Measurements from ENCODE around the gene TRIP11. TPM values are rescaled to one million over a fixed set of nuclear protein-coding genes. Genes with fewer than 3 reads are reported as not detected.

The TRIP11 gene
- total RNA-seq, 4 donors from 2014 or later = 18.6 to 33.7 (median 26.9) TPM

DNA sequence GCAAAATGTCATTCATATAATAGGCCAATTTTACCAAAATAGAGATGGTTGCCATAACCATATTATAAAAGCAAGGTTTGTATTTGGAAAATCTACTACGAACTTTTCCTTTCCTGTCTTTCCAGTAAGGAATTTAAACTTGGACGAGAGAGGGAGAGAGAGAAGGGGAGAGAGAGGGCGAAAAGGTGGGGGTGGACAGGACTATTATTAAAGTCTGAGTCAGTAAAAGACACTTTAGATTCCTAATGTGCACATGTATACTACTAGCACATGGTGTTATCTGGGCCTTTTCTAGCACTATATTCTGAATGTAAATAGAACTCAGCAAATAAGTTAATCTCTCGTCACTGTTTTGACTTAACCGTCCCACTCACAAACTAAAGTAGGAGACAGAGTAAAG lies 62.0 kb downstream of the TRIP11 start:
- Histone ChIP-seq H3K27me3 (no peaks in the 10 kb centered on the region), H3K4me3 (no peak overlapping the region), H3K36me3 (peaks cover 0 to 67% (median 7%) of the 10 kb centered on the region in 3 donors), H3K27ac (no peak overlapping the region), H3K9me3 (no peaks in the 10 kb centered on the region), H3K4me1 (peaks cover 4 to 14% (median 4%) of the 10 kb centered on the region in 3 donors)
- intact Hi-C loops (cut with DNase I) = no loop called here
- TF ChIP-seq POLR2A (IDR thresholded peaks at IDR 0.05) = no peak
- TF ChIP-seq, protein P1, sequence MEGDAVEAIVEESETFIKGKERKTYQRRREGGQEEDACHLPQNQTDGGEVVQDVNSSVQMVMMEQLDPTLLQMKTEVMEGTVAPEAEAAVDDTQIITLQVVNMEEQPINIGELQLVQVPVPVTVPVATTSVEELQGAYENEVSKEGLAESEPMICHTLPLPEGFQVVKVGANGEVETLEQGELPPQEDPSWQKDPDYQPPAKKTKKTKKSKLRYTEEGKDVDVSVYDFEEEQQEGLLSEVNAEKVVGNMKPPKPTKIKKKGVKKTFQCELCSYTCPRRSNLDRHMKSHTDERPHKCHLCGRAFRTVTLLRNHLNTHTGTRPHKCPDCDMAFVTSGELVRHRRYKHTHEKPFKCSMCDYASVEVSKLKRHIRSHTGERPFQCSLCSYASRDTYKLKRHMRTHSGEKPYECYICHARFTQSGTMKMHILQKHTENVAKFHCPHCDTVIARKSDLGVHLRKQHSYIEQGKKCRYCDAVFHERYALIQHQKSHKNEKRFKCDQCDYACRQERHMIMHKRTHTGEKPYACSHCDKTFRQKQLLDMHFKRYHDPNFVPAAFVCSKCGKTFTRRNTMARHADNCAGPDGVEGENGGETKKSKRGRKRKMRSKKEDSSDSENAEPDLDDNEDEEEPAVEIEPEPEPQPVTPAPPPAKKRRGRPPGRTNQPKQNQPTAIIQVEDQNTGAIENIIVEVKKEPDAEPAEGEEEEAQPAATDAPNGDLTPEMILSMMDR (IDR thresholded peaks at IDR 0.05) = no peak
- no peak for DNase-seq
- 66 to 90% methylated on average over 5 of the region's 5 CpGs for WGBS, 2 donors

DNA sequence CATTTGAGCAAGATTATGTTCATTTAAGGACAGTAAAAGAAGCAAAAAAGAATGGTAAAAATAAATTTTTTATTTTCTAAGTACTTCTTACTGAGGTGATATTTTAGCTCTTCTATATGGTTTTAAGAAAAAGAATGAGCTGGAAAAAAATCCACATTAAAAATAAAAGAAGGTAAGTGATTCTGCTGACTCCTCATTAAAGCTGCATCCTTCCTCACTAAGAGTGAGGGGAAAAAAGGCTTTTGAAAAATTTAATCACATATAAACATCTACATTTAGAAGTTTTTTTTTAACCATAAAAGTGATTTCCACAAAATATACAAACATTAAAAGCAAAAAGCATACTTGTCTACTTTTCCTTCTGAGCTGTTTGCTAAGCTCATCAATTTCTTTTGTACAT lies 64.1 kb downstream of the TRIP11 start:
- Histone ChIP-seq H3K27me3 (no peaks in the 10 kb centered on the region), H3K27ac (no peak overlapping the region), H3K9me3 (no peaks in the 10 kb centered on the region), H3K4me3 (no peak overlapping the region), H3K36me3 (peaks cover under 1 to 80% (median 14%) of the 10 kb centered on the region in 3 donors), H3K4me1 (peaks cover 4 to 13% (median 4%) of the 10 kb centered on the region in 3 donors)
- no peak for TF ChIP-seq POLR2A (IDR thresholded peaks at IDR 0.05)
- TF ChIP-seq, protein P1 (IDR thresholded peaks at IDR 0.05) = no peak
- intact Hi-C loops (cut with DNase I) = no loop called here
- no peak for DNase-seq

DNA sequence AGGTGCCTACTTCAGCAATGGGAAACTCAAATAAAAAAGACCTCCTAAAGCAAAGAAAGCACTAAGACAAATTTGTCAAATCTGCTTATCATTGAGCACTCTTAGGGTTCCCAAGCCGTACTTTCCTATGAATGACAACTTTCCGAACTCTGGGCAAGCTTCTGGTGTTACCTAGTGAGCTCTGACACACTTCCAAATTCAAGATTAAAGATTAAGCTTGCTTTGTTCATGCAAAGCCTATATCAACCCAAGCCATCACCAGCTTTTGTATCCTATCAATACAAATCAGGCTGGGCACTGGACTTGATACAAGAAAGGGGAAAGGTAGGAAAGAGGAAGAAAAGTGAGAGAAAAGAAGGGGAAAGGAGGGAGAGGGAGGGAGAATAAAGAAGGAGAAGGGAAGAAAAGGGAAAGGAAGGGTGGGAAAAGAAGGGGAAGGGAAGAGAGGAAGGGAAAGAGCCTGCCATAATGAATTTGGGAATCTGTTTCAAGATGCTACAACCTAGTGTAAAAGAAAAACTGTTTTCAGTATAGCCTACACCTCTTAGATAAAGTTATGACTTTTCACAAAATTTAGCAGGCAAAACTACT lies 68.6 kb downstream of the TRIP11 start:
- WGBS, 2 donors = 88 to 100% methylated on average over 2 of the region's 2 CpGs
- intact Hi-C loops (cut with DNase I) = no loop called here
- Histone ChIP-seq H3K27me3 (no peaks in the 10 kb centered on the region), H3K4me1 (no peaks in the 10 kb centered on the region), H3K4me3 (no peak overlapping the region), H3K9me3 (no peaks in the 10 kb centered on the region), H3K36me3 (peaks cover 13 to 96% (median 14%) of the 10 kb centered on the region in 3 donors), H3K27ac (no peak overlapping the region)
- TF ChIP-seq, protein P1 (IDR thresholded peaks at IDR 0.05) = no peak
- no peak for TF ChIP-seq POLR2A (IDR thresholded peaks at IDR 0.05)
- DNase-seq = no peak

DNA sequence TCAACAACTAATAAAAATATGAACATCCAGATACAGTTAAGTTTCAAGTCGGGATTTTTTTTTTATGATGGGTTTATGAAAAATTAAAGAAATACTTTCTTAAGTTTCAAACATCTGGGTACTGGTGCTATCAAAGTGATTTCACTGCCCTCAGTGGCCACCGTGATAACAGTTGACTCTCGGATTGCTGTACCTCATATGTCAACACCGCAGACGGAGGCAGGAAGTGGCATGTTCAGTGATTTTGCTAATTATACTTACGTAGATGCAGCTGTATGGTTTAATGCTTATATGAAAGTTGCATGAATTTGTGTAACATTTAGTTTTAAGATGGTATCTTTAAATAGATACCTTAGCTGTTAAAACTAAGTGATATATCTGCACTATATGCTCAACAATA lies 71.6 kb downstream of the TRIP11 start:
- intact Hi-C loops (cut with DNase I) = no loop called here
- no peak for TF ChIP-seq POLR2A (IDR thresholded peaks at IDR 0.05)
- TF ChIP-seq, protein P1 (IDR thresholded peaks at IDR 0.05) = no peak
- Histone ChIP-seq H3K4me1 (no peaks in the 10 kb centered on the region), H3K4me3 (no peak overlapping the region), H3K9me3 (no peaks in the 10 kb centered on the region), H3K27ac (no peak overlapping the region), H3K36me3 (peaks cover 7 to 66% (median 13%) of the 10 kb centered on the region in 3 donors), H3K27me3 (no peaks in the 10 kb centered on the region)
- WGBS, 2 donors = 72 to 74% methylated on average over 6 of the region's 6 CpGs
- no peak for DNase-seq

DNA sequence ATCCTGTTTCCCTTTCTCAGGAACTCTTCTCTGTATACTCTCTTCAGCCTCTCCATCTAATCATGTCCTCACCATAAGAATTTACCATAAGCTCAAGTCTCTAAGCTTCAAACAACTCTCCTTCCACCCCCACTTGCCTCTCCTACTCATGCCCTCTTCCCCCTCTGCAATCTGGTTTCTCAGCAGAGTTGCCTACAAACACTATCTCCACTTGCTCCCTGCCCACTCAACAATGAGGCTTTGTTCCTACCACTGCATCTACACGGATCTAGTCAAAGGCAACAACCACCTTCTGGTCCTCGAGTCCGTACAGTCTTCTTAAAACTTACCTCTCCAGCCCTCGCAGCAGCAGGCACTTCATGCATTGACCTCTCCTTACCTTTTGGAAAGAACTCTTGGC lies 75.1 kb downstream of the TRIP11 start:
- intact Hi-C loops (cut with DNase I) = no loop called here
- 83 to 85% methylated on average over 4 of the region's 4 CpGs for WGBS, 2 donors
- H3K27ac ChIP-seq = no peak overlapping the region

DNA sequence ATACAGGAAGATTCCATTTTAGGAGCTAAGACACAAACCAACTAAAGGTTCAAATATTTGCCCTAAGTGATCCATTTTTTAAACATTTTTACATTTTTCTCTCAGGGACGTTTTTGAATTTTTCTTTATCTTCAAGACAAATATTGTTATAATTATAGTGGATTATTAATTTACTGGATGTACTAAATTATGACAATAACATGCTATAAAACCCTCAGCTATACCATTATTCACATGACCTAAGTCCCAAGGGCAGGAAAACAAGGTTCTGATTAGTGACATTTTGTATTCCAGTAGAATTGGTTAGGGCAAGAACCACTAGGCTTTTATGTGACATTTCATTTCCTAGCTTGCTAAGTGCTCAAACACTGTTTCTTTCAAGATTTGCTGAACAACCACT lies 75.8 kb downstream of the TRIP11 start:
- DNase-seq = no peak
- no peak overlapping the region for H3K27ac ChIP-seq
- H3K4me1 ChIP-seq = no peaks in the 10 kb centered on the region
- H3K36me3 ChIP-seq = peaks cover 0 to 23% (median 0%) of the 10 kb centered on the region in 3 donors
- 61 to 66% methylated on average over 1 of the region's 1 CpG for WGBS, 2 donors
- H3K27me3 ChIP-seq = no peaks in the 10 kb centered on the region
- TF ChIP-seq POLR2A (IDR thresholded peaks at IDR 0.05) = no peak
- TF ChIP-seq, protein P1 (IDR thresholded peaks at IDR 0.05) = no peak
- no peak overlapping the region for H3K4me3 ChIP-seq
- intact Hi-C loops (cut with DNase I) = no loop called here
- no peaks in the 10 kb centered on the region for H3K9me3 ChIP-seq

More for the DNA sequence above, 75.1 kb downstream of the TRIP11 start:
- no peak for TF ChIP-seq POLR2A (IDR thresholded peaks at IDR 0.05)
- Histone ChIP-seq H3K27me3 (no peaks in the 10 kb centered on the region), H3K36me3 (peaks cover 0 to 30% (median 4%) of the 10 kb centered on the region in 3 donors), H3K4me1 (no peaks in the 10 kb centered on the region), H3K9me3 (no peaks in the 10 kb centered on the region), H3K4me3 (no peak overlapping the region)
- DNase-seq = no peak

Data from esophagus squamous epithelium (tissue), 5 donors.